SK-N-SH (cell line): Measurements from ENCODE around the gene C19orf44. TPM values are rescaled to one million over a fixed set of nuclear protein-coding genes. Genes with fewer than 3 reads are reported as not detected.

Experiments
- CTCF ChIA-PET: fragments of 300-600, 350-600 bp; formaldehyde crosslinking; extraction: SDS; loops from one replicate; lab custom pipeline; 2021; lab: Yijun Ruan, JAX
- POLR2A ChIA-PET: fragments of 350-600 bp; sonication (Branson Sonifier 250); formaldehyde crosslinking; extraction: SDS; loops from one replicate; lab custom pipeline; 2020; ENCODE audit warnings: antibody characterized with exemption, inconsistent platforms; lab: Yijun Ruan, JAX
- DNase-seq: peaks from one replicate; pipeline ENCODE4 v3.0.0; 2012
- H2AFZ ChIP-seq: fragments of 200-600 bp; sonication (generic); 2 replicates; pipeline ENCODE4 v1.8.1; 2016; ENCODE audit warnings: antibody characterized with exemption, mild to moderate bottlenecking, low read depth
- H3F3A ChIP-seq: fragments of 200-600 bp; sonication (generic); replicated peaks from 2 replicates; pipeline ENCODE3; 2016; ENCODE audit warnings: antibody characterized with exemption, mild to moderate bottlenecking; ENCODE audit not compliant: insufficient read depth
- H3K27ac ChIP-seq, 2 experiments: fragments of 200-500 bp in 1 of 2; fragments of 200-600 bp in 1 of 2; sonication (Bioruptor generic) in 1 of 2; sonication (generic), shearing (Covaris generic) in 1 of 2; 2 replicates each; pipeline versions ENCODE4 v1.5.1 to v1.6.1; 2014 to 2016; ENCODE audit warnings: low read depth in 2 of 2, inconsistent platforms in 1 of 2, low read length in 1 of 2, mild to moderate bottlenecking in 1 of 2, mixed read lengths in 1 of 2
- H3K27me3 ChIP-seq: fragments of 200-600 bp; sonication (generic), shearing (Covaris generic); 2 replicates; pipeline ENCODE4 v1.6.1; 2016; ENCODE audit warnings: mixed run types; ENCODE audit not compliant: insufficient read depth
- H3K36me3 ChIP-seq, 2 experiments: fragments of 200-500 bp in 1 of 2; fragments of 200-600 bp in 1 of 2; sonication (Bioruptor generic) in 1 of 2; sonication (generic) in 1 of 2; replicated peaks in 1 of 2; 2 replicates each; pipeline versions ENCODE3 to v1.5.1; 2014 to 2016; ENCODE audit warnings: low read length in 1 of 2, mild to moderate bottlenecking in 1 of 2; ENCODE audit not compliant: insufficient read depth in 2 of 2, control insufficient read depth in 1 of 2
- H3K4me1 ChIP-seq, 2 experiments: fragments of 200-500 bp in 1 of 2; fragments of 200-600 bp in 1 of 2; sonication (Bioruptor generic) in 1 of 2; sonication (generic), shearing (Covaris generic) in 1 of 2; 2 replicates each; pipeline versions ENCODE4 v1.5.1 to v1.6.1; 2014 to 2016; ENCODE audit warnings: low read depth in 1 of 2, low read length in 1 of 2, mixed run types in 1 of 2; ENCODE audit not compliant: insufficient read depth in 2 of 2, control insufficient read depth in 1 of 2
- H3K4me2 ChIP-seq: fragments of 200-600 bp; sonication (generic), shearing (Covaris generic); 2 replicates; pipeline ENCODE4 v1.6.1; 2017; ENCODE audit warnings: mixed run types
- H3K4me3 ChIP-seq, 2 experiments: fragments of 200-500 bp in 1 of 2; fragments of 200-600 bp in 1 of 2; sonication (Bioruptor generic) in 1 of 2; sonication (generic), shearing (Covaris generic) in 1 of 2; 2 replicates each; pipeline versions ENCODE4 v1.5.1 to v1.8.1; 2014 to 2016; ENCODE audit warnings: low read depth in 2 of 2, inconsistent platforms in 1 of 2, low read length in 1 of 2, mild to moderate bottlenecking in 1 of 2, mixed read lengths in 1 of 2, moderate library complexity in 1 of 2
- H3K79me2 ChIP-seq: fragments of 200-600 bp; sonication (generic); 2 replicates; pipeline ENCODE4 v1.8.1; 2017; ENCODE audit warnings: mild to moderate bottlenecking; ENCODE audit not compliant: insufficient read depth
- H3K9ac ChIP-seq: fragments of 200-600 bp; sonication (generic); 2 replicates; pipeline ENCODE4 v1.6.1; 2017; ENCODE audit warnings: mixed run types
- H3K9me2 ChIP-seq: fragments of 200-600 bp; sonication (generic); 2 replicates; pipeline ENCODE4 v1.6.1; 2017; ENCODE audit warnings: mixed run types
- H3K9me3 ChIP-seq: fragments of 200-600 bp; sonication (generic); 2 replicates; pipeline ENCODE4 v1.6.1; 2017; ENCODE audit warnings: mixed run types, mild to moderate bottlenecking, moderate library complexity
- H4K20me1 ChIP-seq: fragments of 200-600 bp; sonication (generic); 2 replicates; pipeline ENCODE4 v1.6.1; 2017; ENCODE audit warnings: mild to moderate bottlenecking, mixed run types; ENCODE audit not compliant: insufficient read depth
- CHD2 ChIP-seq: fragments of 150-350 bp; IDR thresholded peaks from 2 replicates; pipeline ENCODE4 v1.6.1; 2018; ENCODE audit warnings: low read length; ENCODE audit not compliant: partially characterized antibody
- ELF1 ChIP-seq: IDR thresholded peaks from 2 replicates; pipeline ENCODE4 v1.4.0; 2012
- FOSL2 ChIP-seq: IDR thresholded peaks from 2 replicates; pipeline ENCODE4 v1.4.0; 2012; ENCODE audit warnings: low read depth, mild to moderate bottlenecking, moderate library complexity, borderline replicate concordance
- JUND ChIP-seq: IDR thresholded peaks from 2 replicates; pipeline ENCODE4 v1.4.0; 2012
- MEF2A ChIP-seq: IDR thresholded peaks from 2 replicates; pipeline ENCODE4 v1.4.0; 2012; ENCODE audit warnings: low read depth, borderline replicate concordance
- NFIC ChIP-seq: IDR thresholded peaks from 2 replicates; pipeline ENCODE4 v1.4.0; 2012; ENCODE audit warnings: borderline replicate concordance
- RAD21 ChIP-seq: IDR thresholded peaks from 2 replicates; pipeline ENCODE4 v1.6.1; 2012; ENCODE audit warnings: mild to moderate bottlenecking, low read length
- RCOR1 ChIP-seq: fragments of 150-350 bp; IDR thresholded peaks from 2 replicates; pipeline ENCODE4 v1.6.1; 2017; ENCODE audit warnings: antibody characterized with exemption, low read length
- WGBS: methylation state at CpG from one replicate; pipeline ENCODE4 v1.1.6; 2017; ENCODE audit warnings: low lambda C conversion rate; 5-methylcytosine and 5-hydroxymethylcytosine counted together
- polyA plus RNA-seq, 3 experiments: library from polyadenylated mRNA; depleted of rRNA; stranded (reverse); fragments of >200 nt; gene quantifications; 2 replicates each; pipeline ENCODE4 v1.2.3, GENCODE V29; 2012
- TF ChIP-seq, protein P1 (sequence below): IDR thresholded peaks from 2 replicates; pipeline ENCODE4 v1.4.0; 2012; ENCODE audit warnings: low read depth
- TF ChIP-seq, protein P2 (sequence below): IDR thresholded peaks from 2 replicates; pipeline ENCODE4; 2012
- TF ChIP-seq, protein P3 (sequence below): IDR thresholded peaks from 2 replicates; pipeline ENCODE4 v1.6.1; 2012; ENCODE audit warnings: mild to moderate bottlenecking, low read depth, low read length, moderate library complexity
- TF ChIP-seq, protein P4 (sequence below): fragments of 150-350 bp; IDR thresholded peaks from 2 replicates; pipeline ENCODE4 v1.6.1; 2017; ENCODE audit warnings: antibody characterized with exemption, low read length, low read depth, borderline replicate concordance

The C19orf44 gene
- polyA plus RNA-seq, 1 of the 3 experiments (the other 2 are of a cell fraction) = 6.0 TPM

DNA sequence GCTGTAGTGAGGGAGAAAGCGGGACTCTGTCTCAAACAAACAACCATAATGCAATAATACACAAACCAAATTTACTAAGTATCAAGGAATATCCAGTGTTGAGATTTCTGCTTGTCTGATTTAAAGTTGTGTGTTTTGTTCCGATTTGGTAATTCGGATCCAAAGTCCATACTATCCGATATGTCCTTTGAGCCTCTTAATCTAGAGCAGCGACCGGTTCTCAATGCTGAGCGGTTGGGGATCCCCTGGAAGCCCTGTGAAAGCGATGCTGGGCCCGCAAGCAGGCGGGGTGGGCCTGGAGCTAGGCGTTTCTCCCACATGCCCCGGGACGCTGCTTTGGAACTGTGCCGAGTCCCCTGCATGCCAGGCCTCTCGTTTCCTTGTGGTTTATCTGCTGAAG lies 20.2 kb downstream of the C19orf44 start:
- Histone ChIP-seq H3K79me2 (no peaks in the 10 kb centered on the region), H4K20me1 (0 out of 2 replicates have a peak, but pooled peaks cover 8% of the 10 kb centered on the region), H3K9ac (no peak overlapping the region), H3K27ac (no peak overlapping the region), H3K4me3 (no peak overlapping the region), H2AFZ (no peak overlapping the region), H3K36me3 (peaks cover 19 to 58% of the 10 kb centered on the region in 2 experiments), H3K4me1 (no peaks in the 10 kb centered on the region), H3K9me3 (no peaks in the 10 kb centered on the region), H3K9me2 (no peaks in the 10 kb centered on the region), H3K4me2 (no peak overlapping the region), H3K27me3 (no peaks in the 10 kb centered on the region), H3F3A (peaks cover 6% of the 10 kb centered on the region)
- 91% methylated on average over 15 of the region's 15 CpGs for WGBS
- ChIA-PET CTCF (interaction anchor here (2.2 kb wide), 1 partner anchor 11 kb away, joined by 12 read pairs; no protein-coding TSS in a partner anchor), POLR2A (interaction anchor here (1.3 kb wide), 1 partner anchor 12 kb away, joined by 4 read pairs; no protein-coding TSS in a partner anchor)
- TF ChIP-seq, protein P1, sequence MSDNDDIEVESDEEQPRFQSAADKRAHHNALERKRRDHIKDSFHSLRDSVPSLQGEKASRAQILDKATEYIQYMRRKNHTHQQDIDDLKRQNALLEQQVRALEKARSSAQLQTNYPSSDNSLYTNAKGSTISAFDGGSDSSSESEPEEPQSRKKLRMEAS = no peak
- TF ChIP-seq RAD21 (no peak), RCOR1 (no peak), CHD2 (no peak), FOSL2 (no peak), MEF2A (no peak), NFIC (no peak), JUND (no peak), ELF1 (no peak)
- TF ChIP-seq, protein P2, sequence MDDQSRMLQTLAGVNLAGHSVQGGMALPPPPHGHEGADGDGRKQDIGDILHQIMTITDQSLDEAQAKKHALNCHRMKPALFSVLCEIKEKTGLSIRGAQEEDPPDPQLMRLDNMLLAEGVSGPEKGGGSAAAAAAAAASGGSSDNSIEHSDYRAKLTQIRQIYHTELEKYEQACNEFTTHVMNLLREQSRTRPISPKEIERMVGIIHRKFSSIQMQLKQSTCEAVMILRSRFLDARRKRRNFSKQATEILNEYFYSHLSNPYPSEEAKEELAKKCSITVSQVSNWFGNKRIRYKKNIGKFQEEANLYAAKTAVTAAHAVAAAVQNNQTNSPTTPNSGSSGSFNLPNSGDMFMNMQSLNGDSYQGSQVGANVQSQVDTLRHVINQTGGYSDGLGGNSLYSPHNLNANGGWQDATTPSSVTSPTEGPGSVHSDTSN = no peak
- TF ChIP-seq, protein P3, sequence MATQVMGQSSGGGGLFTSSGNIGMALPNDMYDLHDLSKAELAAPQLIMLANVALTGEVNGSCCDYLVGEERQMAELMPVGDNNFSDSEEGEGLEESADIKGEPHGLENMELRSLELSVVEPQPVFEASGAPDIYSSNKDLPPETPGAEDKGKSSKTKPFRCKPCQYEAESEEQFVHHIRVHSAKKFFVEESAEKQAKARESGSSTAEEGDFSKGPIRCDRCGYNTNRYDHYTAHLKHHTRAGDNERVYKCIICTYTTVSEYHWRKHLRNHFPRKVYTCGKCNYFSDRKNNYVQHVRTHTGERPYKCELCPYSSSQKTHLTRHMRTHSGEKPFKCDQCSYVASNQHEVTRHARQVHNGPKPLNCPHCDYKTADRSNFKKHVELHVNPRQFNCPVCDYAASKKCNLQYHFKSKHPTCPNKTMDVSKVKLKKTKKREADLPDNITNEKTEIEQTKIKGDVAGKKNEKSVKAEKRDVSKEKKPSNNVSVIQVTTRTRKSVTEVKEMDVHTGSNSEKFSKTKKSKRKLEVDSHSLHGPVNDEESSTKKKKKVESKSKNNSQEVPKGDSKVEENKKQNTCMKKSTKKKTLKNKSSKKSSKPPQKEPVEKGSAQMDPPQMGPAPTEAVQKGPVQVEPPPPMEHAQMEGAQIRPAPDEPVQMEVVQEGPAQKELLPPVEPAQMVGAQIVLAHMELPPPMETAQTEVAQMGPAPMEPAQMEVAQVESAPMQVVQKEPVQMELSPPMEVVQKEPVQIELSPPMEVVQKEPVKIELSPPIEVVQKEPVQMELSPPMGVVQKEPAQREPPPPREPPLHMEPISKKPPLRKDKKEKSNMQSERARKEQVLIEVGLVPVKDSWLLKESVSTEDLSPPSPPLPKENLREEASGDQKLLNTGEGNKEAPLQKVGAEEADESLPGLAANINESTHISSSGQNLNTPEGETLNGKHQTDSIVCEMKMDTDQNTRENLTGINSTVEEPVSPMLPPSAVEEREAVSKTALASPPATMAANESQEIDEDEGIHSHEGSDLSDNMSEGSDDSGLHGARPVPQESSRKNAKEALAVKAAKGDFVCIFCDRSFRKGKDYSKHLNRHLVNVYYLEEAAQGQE = no peak
- TF ChIP-seq, protein P4, sequence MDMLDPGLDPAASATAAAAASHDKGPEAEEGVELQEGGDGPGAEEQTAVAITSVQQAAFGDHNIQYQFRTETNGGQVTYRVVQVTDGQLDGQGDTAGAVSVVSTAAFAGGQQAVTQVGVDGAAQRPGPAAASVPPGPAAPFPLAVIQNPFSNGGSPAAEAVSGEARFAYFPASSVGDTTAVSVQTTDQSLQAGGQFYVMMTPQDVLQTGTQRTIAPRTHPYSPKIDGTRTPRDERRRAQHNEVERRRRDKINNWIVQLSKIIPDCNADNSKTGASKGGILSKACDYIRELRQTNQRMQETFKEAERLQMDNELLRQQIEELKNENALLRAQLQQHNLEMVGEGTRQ = no peak
- no peak for DNase-seq
